Panc1 (cell line): ENCODE measurements around the gene UHRF2. TPM values are rescaled to one million over a fixed set of nuclear protein-coding genes. Genes with fewer than 3 reads are reported as not detected.

Source experiments
- ATAC-seq: fragments of 200-7000 bp; cut with Tn5 transposase; 2 replicates; pipeline ENCODE4 v1.9.1; 2020; ENCODE audit warnings: mild to moderate bottlenecking, moderate library complexity
- BruUV-seq: library from RNA; stranded (reverse); fragments of 400-500 nt; replicated peaks from 2 replicates; lab custom pipeline; 2021; lab: Mats Ljungman, UMichigan
- CTCF ChIA-PET: fragments of 300-600 bp; sonication (Branson Sonifier 250); formaldehyde crosslinking; loops from one replicate; lab custom pipeline; 2022; ENCODE audit warnings: antibody characterized with exemption; lab: Charles Lee
- POLR2A ChIA-PET: fragments of 300-600 bp; sonication (Branson Sonifier 250); formaldehyde crosslinking; loops from one replicate; lab custom pipeline; 2022; ENCODE audit warnings: antibody characterized with exemption; lab: Charles Lee
- DNase-seq: peaks from one replicate; pipeline ENCODE4 v3.0.0-alpha.2; 2010; ENCODE audit warnings: low read depth, low spot score
- H3K27ac ChIP-seq: 2 replicates; pipeline ENCODE4 v1.5.1; 2011; ENCODE audit warnings: mild to moderate bottlenecking, low read length, inconsistent platforms
- H3K27me3 ChIP-seq: fragments of 200-500 bp; sonication (Bioruptor generic); 2 replicates; pipeline ENCODE4 v1.6.0; 2014; ENCODE audit warnings: low read length, inconsistent platforms; ENCODE audit not compliant: control insufficient read depth, insufficient read depth
- H3K36me3 ChIP-seq: fragments of 200-500 bp; sonication (Bioruptor generic); 2 replicates; pipeline ENCODE4 v1.5.1; 2014; ENCODE audit warnings: inconsistent platforms, mild to moderate bottlenecking, low read length, moderate library complexity; ENCODE audit not compliant: control insufficient read depth, insufficient read depth
- H3K4me1 ChIP-seq: 2 replicates; pipeline ENCODE4 v1.5.1; 2011; ENCODE audit warnings: inconsistent platforms, mild to moderate bottlenecking, low read length, moderate library complexity; ENCODE audit not compliant: control insufficient read depth, insufficient read depth
- H3K4me3 ChIP-seq, 2 experiments: 2 replicates each; pipeline ENCODE4 v1.5.1; 2011 to 2012; ENCODE audit warnings: low read depth in 2 of 2, low read length in 2 of 2, mild to moderate bottlenecking in 2 of 2, inconsistent platforms in 1 of 2, moderate library complexity in 1 of 2
- H3K9me3 ChIP-seq: fragments of 200-500 bp; sonication (Bioruptor generic); 2 replicates; pipeline ENCODE4 v1.5.1; 2014; ENCODE audit warnings: low read depth, mild to moderate bottlenecking, inconsistent platforms, low read length, moderate library complexity; ENCODE audit not compliant: control insufficient read depth, insufficient read depth
- CTCF ChIP-seq: fragments of 450-650 bp; IDR thresholded peaks from 2 replicates; pipeline ENCODE4 v1.5.1; 2017; ENCODE audit warnings: mild to moderate bottlenecking
- POLR2AphosphoS5 ChIP-seq: IDR thresholded peaks from 2 replicates; pipeline ENCODE4 v1.6.1; 2012; ENCODE audit warnings: mild to moderate bottlenecking, low read depth, low read length, moderate library complexity
- REST ChIP-seq, 2 experiments: IDR thresholded peaks; 2 replicates each; pipeline ENCODE4 v1.6.1; 2011 to 2012; ENCODE audit warnings: low read depth in 2 of 2, control low read depth in 1 of 2, low read length in 1 of 2, mild to moderate bottlenecking in 1 of 2, moderate library complexity in 1 of 2; ENCODE audit not compliant: insufficient read depth in 1 of 2
- SIN3A ChIP-seq: IDR thresholded peaks from 2 replicates; pipeline ENCODE4 v1.6.1; 2012; ENCODE audit warnings: low read depth, mild to moderate bottlenecking, low read length, moderate library complexity, borderline replicate concordance; ENCODE audit not compliant: insufficient read depth
- TCF7L2 ChIP-seq: IDR thresholded peaks from 2 replicates; pipeline ENCODE4 v1.6.1; 2011; ENCODE audit warnings: mild to moderate bottlenecking, low read depth, low read length, inconsistent platforms
- in situ Hi-C: cut with HindIII; loops from 2 replicates; pipeline ENCODE4 v1.10.0; 2016; ENCODE audit warnings: low sequenced_read_pairs, low pct_unique_long_range_greater_than_20kb
- intact Hi-C: fragments of 100-400 bp; cut with micrococcal nuclease; formaldehyde crosslinking; loops from one replicate; pipeline ENCODE4 v1.10.0; 2022; ENCODE audit not compliant: unreplicated experiment
- total RNA-seq: library from RNA; stranded (reverse); gene quantifications from one replicate; pipeline ENCODE4 v1.2.1, GENCODE V29; 2021; ENCODE audit not compliant: unreplicated experiment

UHRF2 gene
- total RNA-seq, 1 experiment from 2014 or later: 17.2 TPM

GRCh38 chr9:6467006-6467625 is 54.1 kb downstream of the UHRF2 start:
- H3K4me3 ChIP-seq: no peak overlapping the region
- ChIA-PET CTCF (no interaction called here), POLR2A (interaction anchor here (0.6 to 0.7 kb wide), 2 partner anchors 380 to 674 kb away, joined by 8 read pairs; no protein-coding TSS in a partner anchor)
- no peak for TF ChIP-seq POLR2AphosphoS5
- no peak for TF ChIP-seq CTCF
- TF ChIP-seq REST (IDR thresholded peaks at IDR 0.05; ENCODE audit: insufficient read depth in 1 of 2, low read depth in 2 of 2, low read length in 1 of 2): no peak
- TF ChIP-seq SIN3A: no peak
- TF ChIP-seq TCF7L2: no peak
- in situ Hi-C loops (no loop called here), intact Hi-C loops (no loop called here)
- no peaks in the 10 kb centered on the region for H3K9me3 ChIP-seq
- no peak for ATAC-seq
- H3K27ac ChIP-seq: no peak overlapping the region
- DNase-seq: no peak
- BruUV-seq: no TSS peak
- no peaks in the 10 kb centered on the region for H3K36me3 ChIP-seq
- H3K27me3 ChIP-seq: no peaks in the 10 kb centered on the region
- no peaks in the 10 kb centered on the region for H3K4me1 ChIP-seq

- ChIA-PET POLR2A (interaction anchor here (0.6 kb wide), 1 partner anchor 42 kb away, joined by 10 read pairs; no protein-coding TSS in a partner anchor), CTCF (no interaction called here)
- no peaks in the 10 kb centered on the region for H3K4me1 ChIP-seq
- TF ChIP-seq CTCF (no peak), TCF7L2 (no peak), POLR2AphosphoS5 (no peak), SIN3A (no peak), REST (IDR thresholded peaks at IDR 0.05; ENCODE audit: insufficient read depth in 1 of 2, low read depth in 2 of 2, low read length in 1 of 2) (no peak)
- ATAC-seq (no peak), DNase-seq (no peak)
- H3K27ac ChIP-seq: no peak overlapping the region
- intact Hi-C loops: no loop called here
- no peaks in the 10 kb centered on the region; the same call in 1 of the 2 replicates for H3K36me3 ChIP-seq
- in situ Hi-C loops: no loop called here
- H3K27me3 ChIP-seq: no peaks in the 10 kb centered on the region
- H3K9me3 ChIP-seq: no peaks in the 10 kb centered on the region
- H3K4me3 ChIP-seq: no peak overlapping the region
- BruUV-seq: no TSS peak
These were observed 58.3 kb downstream of the UHRF2 start for GRCh38 chr9:6471231-6471850.
